GM21723 (cell line): ENCODE results near the gene IFNE.
A peak's percentile ranks its signal among the peaks of the same experiment; 100 is the strongest.

Source experiments
- ATAC-seq: cut with Tn5 transposase; IDR thresholded peaks from one replicate; pipeline ENCODE4 v1.9.1; 2021; ENCODE audit warnings: mild to moderate bottlenecking, moderate library complexity; ENCODE audit not compliant: unreplicated experiment

Gene IFNE

GRCh38 chr9:21432672-21433425, 49.3 kb downstream of the IFNE start:
- peak; percentile 75 for ATAC-seq
